Hepatocyte (in vitro differentiated cells): ENCODE measurements around the gene TWF2.

Experiments used
- EZH2 ChIP-seq: fragments of 200-600 bp; sonication (generic); IDR thresholded peaks from 2 replicates; pipeline ENCODE4 v1.6.1; 2016; ENCODE audit warnings: antibody characterized with exemption, mild to moderate bottlenecking, borderline replicate concordance
- EZH2phosphoT487 ChIP-seq: fragments of 200-600 bp; sonication (generic); IDR thresholded peaks from one replicate; pipeline ENCODE4 v1.6.1; 2018; ENCODE audit warnings: antibody characterized with exemption, mild to moderate bottlenecking, low read depth, moderate library complexity; ENCODE audit not compliant: unreplicated experiment, severe bottlenecking
- TF ChIP-seq, protein P1 (sequence below): fragments of 200-600 bp; sonication (generic); IDR thresholded peaks from 2 replicates; pipeline ENCODE4 v1.5.1; 2016; ENCODE audit warnings: antibody characterized with exemption, mild to moderate bottlenecking; ENCODE audit not compliant: poor library complexity

DNA sequence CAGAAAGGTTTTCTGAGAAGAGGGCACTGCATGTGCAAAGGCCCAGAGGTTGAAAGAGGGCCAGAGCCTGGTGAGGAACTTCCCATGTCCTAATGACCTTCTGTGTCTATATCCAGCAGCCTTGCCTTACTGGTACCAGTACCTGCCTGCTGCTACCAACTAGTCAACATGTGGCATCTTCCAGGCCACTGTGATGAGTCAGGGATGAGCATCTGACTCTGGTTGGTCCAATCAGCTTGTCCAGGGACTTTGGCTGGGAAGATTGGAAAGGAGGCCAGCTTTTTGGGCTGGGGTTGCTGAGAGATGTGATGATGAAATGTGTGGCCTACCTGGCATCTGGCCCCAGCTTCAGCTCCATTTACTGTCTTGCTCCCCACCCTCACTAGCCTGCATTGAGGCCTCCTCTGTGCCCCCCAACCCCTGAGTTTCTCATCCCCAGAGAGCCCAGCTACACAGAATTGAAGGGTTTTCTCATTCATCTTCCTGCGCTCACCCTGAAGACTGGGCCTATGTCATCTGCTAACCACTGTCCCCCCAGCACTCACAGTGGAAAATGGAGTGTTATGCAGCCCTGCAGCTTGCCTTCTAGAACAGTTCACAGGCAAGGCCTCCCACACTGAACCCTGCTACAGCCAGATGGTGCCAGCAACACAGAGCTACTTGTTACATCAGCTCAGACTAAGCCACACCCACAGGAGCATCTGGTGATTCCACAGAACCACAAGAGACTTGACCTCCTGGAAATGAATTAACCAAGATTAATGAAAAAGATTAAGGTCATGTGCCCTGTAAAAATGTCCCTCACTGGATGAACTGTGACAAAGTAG is 1.3 kb upstream of the TWF2 start:
- TF ChIP-seq EZH2phosphoT487 (no peak), EZH2 (no peak)
- TF ChIP-seq, protein P1, sequence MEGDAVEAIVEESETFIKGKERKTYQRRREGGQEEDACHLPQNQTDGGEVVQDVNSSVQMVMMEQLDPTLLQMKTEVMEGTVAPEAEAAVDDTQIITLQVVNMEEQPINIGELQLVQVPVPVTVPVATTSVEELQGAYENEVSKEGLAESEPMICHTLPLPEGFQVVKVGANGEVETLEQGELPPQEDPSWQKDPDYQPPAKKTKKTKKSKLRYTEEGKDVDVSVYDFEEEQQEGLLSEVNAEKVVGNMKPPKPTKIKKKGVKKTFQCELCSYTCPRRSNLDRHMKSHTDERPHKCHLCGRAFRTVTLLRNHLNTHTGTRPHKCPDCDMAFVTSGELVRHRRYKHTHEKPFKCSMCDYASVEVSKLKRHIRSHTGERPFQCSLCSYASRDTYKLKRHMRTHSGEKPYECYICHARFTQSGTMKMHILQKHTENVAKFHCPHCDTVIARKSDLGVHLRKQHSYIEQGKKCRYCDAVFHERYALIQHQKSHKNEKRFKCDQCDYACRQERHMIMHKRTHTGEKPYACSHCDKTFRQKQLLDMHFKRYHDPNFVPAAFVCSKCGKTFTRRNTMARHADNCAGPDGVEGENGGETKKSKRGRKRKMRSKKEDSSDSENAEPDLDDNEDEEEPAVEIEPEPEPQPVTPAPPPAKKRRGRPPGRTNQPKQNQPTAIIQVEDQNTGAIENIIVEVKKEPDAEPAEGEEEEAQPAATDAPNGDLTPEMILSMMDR = no peak
